H1 (cell line): Measurements from ENCODE around the gene ANXA8L1. TPM values are rescaled to one million over a fixed set of nuclear protein-coding genes. Genes with fewer than 3 reads are reported as not detected.

Experiments
- CEBPB ChIP-seq: IDR thresholded peaks from 2 replicates; pipeline ENCODE4 v1.6.1; 2012; ENCODE audit warnings: low read depth, low read length
- CHD2 ChIP-seq: IDR thresholded peaks from 2 replicates; pipeline ENCODE4 v1.6.1; 2012; ENCODE audit warnings: low read length, improper control_type of control experiment
- KDM1A ChIP-seq: fragments of 200-600, 300-600 bp; sonication (generic); IDR thresholded peaks from 2 replicates; pipeline ENCODE4 v1.7.1; 2016; ENCODE audit warnings: mild to moderate bottlenecking, low read length, borderline replicate concordance
- RFX5 ChIP-seq: IDR thresholded peaks from 2 replicates; pipeline ENCODE4 v1.6.1; 2011; ENCODE audit warnings: low read depth, low read length, improper control_type of control experiment, borderline replicate concordance
- SIN3A ChIP-seq, 2 experiments: IDR thresholded peaks in 1 of 2; conservative IDR thresholded peaks in 1 of 2; 2 replicates each; pipeline ENCODE4 v1.6.1; 2011 to 2012; ENCODE audit warnings: low read length in 2 of 2, improper control_type of control experiment in 1 of 2, low read depth in 1 of 2, mild to moderate bottlenecking in 1 of 2
- SRF ChIP-seq: IDR thresholded peaks from 2 replicates; pipeline ENCODE4 v1.6.1; 2011; ENCODE audit warnings: mild to moderate bottlenecking, low read depth, low read length, moderate library complexity
- polyA plus RNA-seq, 7 experiments: library from polyadenylated mRNA; depleted of rRNA in 3 of 7; stranded (reverse) in 5 of 7; unstranded in 2 of 7; fragments of >200 nt in 5 of 7; fragments of 200-250 nt in 2 of 7; gene quantifications; 1 replicate in 5 of 7; 2 replicates in 1 of 7; 4 replicates in 1 of 7; pipeline versions ENCODE4 v1.2.1 to v1.2.3, GENCODE V29; 2011 to 2013; ENCODE audit warnings: missing spikeins in 2 of 7, mixed read lengths in 2 of 7
- total RNA-seq: library from RNA; stranded (reverse); fragmentation: NEBNext Ultra II Directional; extraction: Animal tissue kit (Norgen Biotek cat#: 25700); gene quantifications from 2 replicates; pipeline ENCODE4 v1.2.1, GENCODE V29; 2021

Gene ANXA8L1
- total and polyA plus RNA-seq, 2 of the 8 experiments (the other 6 are each of a cell fraction or from before 2014, with no cell fraction given), result not detected

DNA sequence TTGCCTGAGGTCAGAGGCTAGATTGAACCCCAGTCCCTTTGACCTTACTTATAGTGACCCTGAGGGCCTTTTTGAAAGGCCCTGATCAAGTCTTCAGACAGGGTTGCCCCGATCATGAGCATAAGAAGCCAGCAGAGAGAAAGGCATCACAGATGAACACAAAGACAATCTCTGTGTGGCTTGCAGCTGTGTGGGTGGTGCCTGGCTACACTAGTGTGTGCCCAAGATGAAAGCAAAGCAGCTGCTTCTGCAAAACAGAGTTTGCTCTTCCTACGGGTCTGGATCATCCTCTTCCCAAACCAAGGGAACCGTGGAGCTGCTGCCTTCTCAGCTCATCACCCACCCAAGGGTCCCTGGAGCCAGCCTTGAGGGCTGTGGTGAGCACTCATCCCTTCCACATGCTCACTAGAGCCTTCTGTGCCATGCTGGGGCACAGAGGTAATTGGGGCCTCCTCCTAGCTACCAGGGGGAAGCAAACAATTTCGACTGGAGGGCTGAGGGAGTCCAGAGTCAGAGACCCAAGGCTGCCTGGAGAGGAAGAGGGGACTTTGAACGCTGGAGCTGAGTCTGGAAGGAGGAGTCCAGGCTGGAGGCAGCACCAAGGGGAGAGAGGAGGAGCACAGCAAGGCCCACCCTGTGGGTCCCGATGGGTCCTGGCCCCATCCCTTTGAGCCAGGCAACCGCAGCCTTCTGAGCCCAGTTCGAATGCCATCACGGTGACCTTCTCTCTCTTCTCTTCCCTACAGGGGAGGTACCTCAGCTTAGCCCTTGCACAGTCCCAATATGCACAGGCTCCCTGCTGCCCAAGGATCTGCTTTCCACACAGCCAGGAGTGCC, 46.5 kb upstream of the ANXA8L1 start (continued):
- TF ChIP-seq SIN3A (conservative IDR thresholded peaks at IDR 0.05 in 1 of 2, IDR thresholded peaks at IDR 0.05 in 1 of 2; ENCODE audit: low read depth in 1 of 2, low read length in 2 of 2) (no peak), KDM1A (no peak), CEBPB (no peak), RFX5 (no peak), CHD2 (no peak), SRF (no peak)
- TF ChIP-seq, all 59 proteins: peak for 0
